ENCODE measurements around the gene ENTPD6.

Gene ENTPD6

DNA sequence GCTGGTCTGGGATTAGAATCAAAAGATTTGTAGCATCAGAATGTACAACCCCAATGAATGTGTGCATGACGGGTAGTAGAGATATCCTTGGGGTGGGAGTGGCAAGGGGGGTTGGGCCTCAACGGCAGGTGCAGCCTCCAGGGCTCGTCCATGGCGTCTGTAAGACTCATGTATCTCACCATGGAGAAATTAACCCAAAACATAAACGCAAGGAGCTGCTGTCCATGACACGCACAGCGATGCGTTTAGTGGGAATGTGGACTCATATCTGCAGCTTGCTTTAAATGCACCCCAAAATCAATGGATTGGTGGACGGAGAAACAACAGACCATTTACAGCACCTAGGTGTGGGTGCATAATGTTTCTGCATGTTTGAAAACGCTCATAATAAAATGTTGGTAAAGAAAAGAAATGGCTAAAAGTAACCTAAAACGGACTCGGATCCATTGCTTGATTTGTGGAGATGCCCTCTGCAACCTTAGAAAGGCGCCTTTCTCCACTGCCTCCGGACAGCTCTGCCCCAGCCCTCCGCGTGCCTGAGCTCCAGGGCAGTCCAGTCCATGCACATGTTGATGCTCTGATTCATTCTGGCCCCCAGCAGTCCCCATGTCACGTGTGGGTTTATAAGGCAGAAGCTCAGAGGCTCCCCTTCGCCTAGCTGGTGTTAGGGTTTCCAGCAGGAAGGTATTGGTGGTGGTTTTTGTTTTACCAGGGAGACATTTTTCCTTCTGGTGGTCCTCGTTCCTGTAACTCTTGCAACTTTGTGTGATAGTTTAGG is 76.9 kb downstream of the ENTPD6 start:
- Mint-ChIP-seq H3K27ac (no peak overlapping the region), H3K9me3 (no peaks in the 10 kb centered on the region), H3K27me3 (ENCODE audit: low read depth) (no peaks in the 10 kb centered on the region), H3K4me1 (ENCODE audit: low read depth) (no peaks in the 10 kb centered on the region), H3K36me3 (ENCODE audit: low read depth) (peaks cover 4% of the 10 kb centered on the region), H3K4me3 (no peak overlapping the region)

DNA sequence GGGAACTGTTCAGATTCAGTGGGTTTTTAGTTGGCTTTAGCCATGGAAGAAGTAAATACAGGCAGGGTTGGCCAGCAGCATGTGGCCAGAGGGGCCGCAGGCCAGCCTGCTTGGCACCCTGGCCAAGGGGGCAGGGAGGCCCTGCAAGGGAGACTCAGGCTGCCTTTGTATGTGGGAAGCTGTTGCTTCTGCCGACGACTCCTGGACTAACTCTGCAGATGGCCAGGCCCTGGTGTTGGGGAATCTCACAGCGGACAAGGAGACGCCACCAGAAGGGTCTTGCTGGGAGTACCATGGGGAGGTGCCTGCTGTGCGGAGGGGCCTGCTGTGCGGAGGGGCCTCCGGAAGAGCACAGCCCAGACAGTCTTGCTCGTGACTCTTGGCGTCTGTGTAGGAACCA is 77.5 kb downstream of the ENTPD6 start:
- no peak overlapping the region for H3K4me3 Mint-ChIP-seq
- H3K9me3 Mint-ChIP-seq: no peaks in the 10 kb centered on the region
- H3K27me3 Mint-ChIP-seq (ENCODE audit: low read depth): no peaks in the 10 kb centered on the region
- no peaks in the 10 kb centered on the region for H3K4me1 Mint-ChIP-seq (ENCODE audit: low read depth)
- peaks cover 6% of the 10 kb centered on the region for H3K36me3 Mint-ChIP-seq (ENCODE audit: low read depth)
- no peak overlapping the region for H3K27ac Mint-ChIP-seq

DNA sequence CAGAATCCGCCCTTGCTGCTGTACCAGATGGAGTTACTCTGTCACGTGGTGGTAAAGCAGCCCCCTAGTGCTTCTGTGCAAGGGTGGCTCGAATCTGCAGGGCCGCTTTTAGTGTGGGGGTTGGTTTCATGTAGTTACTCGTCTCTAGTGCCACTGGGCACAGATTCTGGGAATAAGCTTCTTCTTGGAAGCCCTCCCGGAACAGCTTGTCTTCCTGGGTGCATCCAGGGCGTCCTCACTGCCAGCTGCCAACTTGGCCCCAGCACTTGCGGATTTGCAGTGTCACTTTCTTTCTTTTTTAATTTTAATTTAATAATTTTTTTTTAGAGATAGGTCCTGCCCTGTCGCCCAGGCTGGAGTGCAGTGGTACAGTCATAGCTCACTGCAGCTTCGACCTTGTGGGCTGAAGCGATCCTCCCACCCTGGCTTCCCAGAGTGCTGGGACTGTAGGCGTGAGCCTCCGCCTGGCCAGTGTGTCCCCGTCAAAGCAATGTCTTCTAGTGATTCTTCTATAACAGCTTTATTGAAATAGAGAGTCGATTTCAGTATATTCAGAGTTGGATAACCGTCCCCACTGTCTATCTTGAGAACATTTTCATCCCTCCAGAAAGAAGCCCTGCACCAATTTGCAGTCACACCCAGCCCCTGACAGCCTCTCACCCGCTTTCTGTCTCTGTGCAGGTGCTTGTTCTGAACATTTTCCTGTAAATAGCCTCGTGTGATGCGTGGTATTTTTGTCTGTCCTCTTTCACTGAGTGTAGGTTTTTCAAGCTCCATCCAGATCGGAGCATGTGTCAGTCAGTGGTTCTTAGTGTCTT is 78.2 kb downstream of the ENTPD6 start:
- H3K9me3 Mint-ChIP-seq: no peaks in the 10 kb centered on the region
- H3K27me3 Mint-ChIP-seq (ENCODE audit: low read depth): no peaks in the 10 kb centered on the region
- H3K4me3 Mint-ChIP-seq: no peak overlapping the region
- peaks cover 6% of the 10 kb centered on the region for H3K36me3 Mint-ChIP-seq (ENCODE audit: low read depth)
- no peaks in the 10 kb centered on the region for H3K4me1 Mint-ChIP-seq (ENCODE audit: low read depth)
- no peak overlapping the region for H3K27ac Mint-ChIP-seq

DNA sequence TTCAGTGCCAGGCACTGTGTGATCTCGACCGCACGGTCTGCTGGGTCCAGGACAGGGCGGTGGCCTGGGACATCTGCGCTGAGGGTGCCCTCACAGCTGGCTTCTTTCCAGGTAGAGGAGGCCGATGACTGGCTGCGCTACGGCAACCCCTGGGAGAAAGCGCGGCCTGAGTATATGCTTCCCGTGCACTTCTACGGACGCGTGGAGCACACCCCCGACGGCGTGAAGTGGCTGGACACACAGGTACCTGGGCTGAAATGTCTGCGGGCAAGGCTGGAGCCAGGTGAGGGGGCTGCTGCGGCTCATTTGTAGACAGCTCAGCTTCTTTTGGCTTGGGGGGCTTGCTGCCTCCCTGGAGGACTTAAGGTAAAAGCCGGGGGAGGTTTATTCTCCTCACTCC is 79.0 kb downstream of the ENTPD6 start:
- Mint-ChIP-seq H3K9me3 (no peaks in the 10 kb centered on the region), H3K4me3 (no peak overlapping the region), H3K27me3 (ENCODE audit: low read depth) (no peaks in the 10 kb centered on the region), H3K4me1 (ENCODE audit: low read depth) (no peaks in the 10 kb centered on the region), H3K36me3 (ENCODE audit: low read depth) (peaks cover 6% of the 10 kb centered on the region), H3K27ac (no peak overlapping the region)

DNA sequence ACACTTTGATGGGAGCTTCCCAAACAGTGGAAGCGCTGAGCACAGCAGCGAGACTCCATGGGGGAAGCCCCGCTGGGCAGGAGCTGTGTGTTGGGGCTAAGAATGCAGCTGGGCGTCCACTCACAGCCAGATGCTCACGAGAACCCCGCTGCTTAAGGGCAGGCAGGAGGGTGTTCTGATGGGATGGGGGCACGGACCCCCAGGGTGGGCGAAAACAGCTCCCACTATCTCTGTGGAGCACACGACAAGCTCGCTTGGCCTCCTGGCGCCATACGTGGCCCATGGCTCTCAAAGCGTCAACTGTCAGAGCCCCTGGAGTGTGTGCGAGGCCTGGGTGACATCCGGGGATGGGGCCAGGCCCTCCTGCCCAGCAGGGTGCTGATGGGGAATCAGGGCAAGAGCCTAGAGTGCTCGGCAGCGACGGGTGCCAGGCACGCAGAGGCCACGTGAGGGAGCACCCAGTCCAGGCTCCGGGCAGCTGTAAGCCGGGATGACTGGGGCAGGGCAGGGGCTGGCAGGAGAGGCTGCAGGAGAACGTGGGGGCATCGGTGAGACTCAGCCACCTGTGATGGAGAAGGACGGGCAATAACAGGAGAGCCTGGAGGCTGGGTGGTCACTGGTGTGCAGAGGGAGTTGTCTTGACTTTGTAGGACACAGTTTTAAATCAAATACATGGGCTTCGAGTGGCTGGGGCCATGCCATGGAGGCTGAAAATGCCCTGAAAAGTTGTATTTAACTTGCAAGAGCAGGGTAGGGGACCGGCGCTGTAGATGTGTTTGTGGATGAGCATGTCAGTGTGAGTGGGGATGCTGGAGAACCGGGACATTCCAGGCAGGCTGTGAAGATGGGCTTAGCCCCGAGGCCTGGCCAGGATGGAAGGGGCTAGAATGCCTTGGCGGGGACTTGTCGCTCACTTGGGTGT is 79.6 kb downstream of the ENTPD6 start:
- Mint-ChIP-seq H3K27ac (no peak overlapping the region), H3K36me3 (ENCODE audit: low read depth) (peaks cover 2% of the 10 kb centered on the region), H3K9me3 (no peaks in the 10 kb centered on the region), H3K4me3 (no peak overlapping the region), H3K4me1 (ENCODE audit: low read depth) (no peaks in the 10 kb centered on the region), H3K27me3 (ENCODE audit: low read depth) (no peaks in the 10 kb centered on the region)

DNA sequence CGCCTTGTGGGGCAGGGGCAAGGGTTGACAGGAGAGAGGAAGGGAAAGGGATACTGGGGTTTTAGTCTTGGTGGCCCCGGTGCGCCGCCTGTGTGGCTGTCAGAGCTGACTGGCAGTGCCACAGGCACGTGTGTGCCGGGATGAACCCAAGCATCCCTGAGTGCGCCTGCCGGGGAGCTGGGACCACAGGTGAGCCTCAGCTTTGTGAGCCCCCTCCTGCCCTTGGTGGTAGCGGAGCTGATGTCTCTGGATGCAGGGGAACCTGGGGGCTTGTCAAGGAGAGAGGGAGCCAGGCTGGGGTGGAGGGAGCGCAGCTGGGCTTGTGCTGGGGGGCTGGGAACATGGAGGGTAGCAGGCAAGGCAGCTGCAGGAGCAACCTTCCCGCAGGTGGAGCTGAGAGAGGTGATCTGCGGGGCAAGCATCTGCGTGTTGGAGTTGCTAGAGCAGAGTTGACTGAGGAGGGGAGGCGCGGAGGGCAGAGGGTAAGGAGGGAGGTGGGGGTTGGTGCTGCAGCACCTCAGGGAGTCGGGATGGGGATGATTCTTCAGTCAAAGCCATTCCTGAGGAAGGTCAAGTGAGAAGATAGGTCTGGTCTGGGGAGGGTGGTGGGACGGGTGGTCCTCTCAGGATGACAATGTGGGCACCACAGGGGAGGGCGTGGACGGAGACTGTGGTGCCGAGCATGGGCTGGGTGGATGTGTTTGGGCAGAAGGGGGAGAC is 80.5 kb downstream of the ENTPD6 start:
- Mint-ChIP-seq H3K36me3 (ENCODE audit: low read depth) (peaks cover 2% of the 10 kb centered on the region), H3K4me3 (no peak overlapping the region), H3K4me1 (ENCODE audit: low read depth) (no peaks in the 10 kb centered on the region), H3K9me3 (no peaks in the 10 kb centered on the region), H3K27ac (no peak overlapping the region), H3K27me3 (ENCODE audit: low read depth) (no peaks in the 10 kb centered on the region)

All from T-helper 1 cell treated with Interleukin-12 subunit alpha and Interleukin-12 subunit beta and Interleukin-4 antibody, amounts not matched to agents 30 μg/mL and 1 μg/mL, for 36 hours (primary cell).